Activated naive CD8-positive, alpha-beta T cell treated with anti-CD3 and anti-CD28 coated beads, Interleukin-2, amount 10 ng/mL, durations not matched to agents 7 days and 5 days (primary cell): ENCODE measurements around the gene UNC45A. TPM values are rescaled to one million over a fixed set of nuclear protein-coding genes. Genes with fewer than 3 reads are reported as not detected.
"Not testable (repeated sequence)": the region's sequence is repeated elsewhere in the genome, so short reads cannot be mapped to it uniquely, and the experiment has no call there.

ENCODE experiments used
- ATAC-seq: fragments of 150-1000 bp; cut with Tn5 transposase; one replicate; pipeline ENCODE4 v1.10.0; 2021; ENCODE audit warnings: low read depth, moderate library complexity
- POLR2A ChIA-PET: fragments of 350-600 bp; sonication (Branson Sonifier 250); formaldehyde crosslinking; loops from one replicate; lab custom pipeline; 2021; ENCODE audit warnings: antibody characterized with exemption; lab: Charles Lee
- DNase-seq: peaks from one replicate; pipeline ENCODE4 v3.0.0; 2021
- H3K27ac Mint-ChIP-seq: one replicate; pipeline ENCODE4 v1.8.0; 2022; ENCODE audit warnings: mild to moderate bottlenecking, mixed read lengths
- H3K27me3 Mint-ChIP-seq: one replicate; pipeline ENCODE4 v1.8.0; 2022; ENCODE audit warnings: mild to moderate bottlenecking, moderate library complexity, mixed read lengths
- H3K36me3 Mint-ChIP-seq: one replicate; pipeline ENCODE4 v1.8.0; 2021; ENCODE audit warnings: mild to moderate bottlenecking, mixed read lengths
- H3K4me1 Mint-ChIP-seq: one replicate; pipeline ENCODE4 v1.8.0; 2021; ENCODE audit warnings: mixed read lengths
- H3K4me3 Mint-ChIP-seq: one replicate; pipeline ENCODE4 v1.8.0; 2022; ENCODE audit warnings: mild to moderate bottlenecking, moderate library complexity, mixed read lengths
- H3K9me3 Mint-ChIP-seq: one replicate; pipeline ENCODE4 v1.8.0; 2021; ENCODE audit warnings: mixed read lengths
- total RNA-seq, 2 experiments: library from RNA; stranded (reverse); gene quantifications; one replicate each; pipeline ENCODE4 v1.2.3, GENCODE V29; 2021

The UNC45A gene
- total RNA-seq, 2 experiments from 2014 or later, result 77.9 to 78.6 TPM

- H3K27me3 Mint-ChIP-seq, result no peaks in the 10 kb centered on the region
- no peak overlapping the region for H3K27ac Mint-ChIP-seq
- no peaks in the 10 kb centered on the region for H3K9me3 Mint-ChIP-seq
- peaks cover 20% of the 10 kb centered on the region for H3K4me1 Mint-ChIP-seq
- POLR2A ChIA-PET, result interaction anchor here (1.6 to 7.0 kb wide), 2 partner anchors 16 to 26 kb away, joined by 4 to 141 read pairs; partner anchors contain the start of genes HDDC3 and UNC45A
- no peak overlapping the region for H3K4me3 Mint-ChIP-seq
- no peak for DNase-seq
- ATAC-seq, result no peak
- peaks cover 15% of the 10 kb centered on the region for H3K36me3 Mint-ChIP-seq
These were observed 28.8 kb upstream of the UNC45A start for GRCh38 chr15:90906181-90906849.

GRCh38 chr15:90907051-90907660 lies 27.9 kb upstream of the UNC45A start:
- H3K4me1 Mint-ChIP-seq, result peaks cover 12% of the 10 kb centered on the region
- no peak overlapping the region for H3K4me3 Mint-ChIP-seq
- no peaks in the 10 kb centered on the region for H3K27me3 Mint-ChIP-seq
- ATAC-seq, result no peak
- no peak for DNase-seq
- H3K36me3 Mint-ChIP-seq, result peaks cover 16% of the 10 kb centered on the region
- no peak overlapping the region for H3K27ac Mint-ChIP-seq
- POLR2A ChIA-PET, result interaction anchor here (7.0 kb wide), 1 partner anchor 25 kb away, joined by 141 read pairs; the partner anchor contains the start of genes HDDC3 and UNC45A
- H3K9me3 Mint-ChIP-seq, result no peaks in the 10 kb centered on the region

GRCh38 chr15:90907838-90908507 lies 27.1 kb upstream of the UNC45A start:
- no peak overlapping the region for H3K27ac Mint-ChIP-seq
- no peak for ATAC-seq
- POLR2A ChIA-PET, result no interaction called here
- no peak overlapping the region for H3K4me3 Mint-ChIP-seq
- no peaks in the 10 kb centered on the region for H3K27me3 Mint-ChIP-seq
- H3K4me1 Mint-ChIP-seq, result peaks cover 11% of the 10 kb centered on the region
- peaks cover 16% of the 10 kb centered on the region for H3K36me3 Mint-ChIP-seq
- DNase-seq, result no peak
- H3K9me3 Mint-ChIP-seq, result no peaks in the 10 kb centered on the region

- POLR2A ChIA-PET, ATAC-seq, H3K9me3 Mint-ChIP-seq, DNase-seq, H3K4me3 Mint-ChIP-seq, H3K27ac Mint-ChIP-seq, H3K4me1 Mint-ChIP-seq, H3K27me3 Mint-ChIP-seq: not testable (repeated sequence)
- H3K36me3 Mint-ChIP-seq, result peaks cover 16% of the 10 kb centered on the region
These were observed 25.6 kb upstream of the UNC45A start for GRCh38 chr15:90909449-90909848.

GRCh38 chr15:90909976-90910375 lies 25.1 kb upstream of the UNC45A start:
- peaks cover 3% of the 10 kb centered on the region for H3K4me1 Mint-ChIP-seq
- no peak overlapping the region for H3K4me3 Mint-ChIP-seq
- peaks cover 16% of the 10 kb centered on the region for H3K36me3 Mint-ChIP-seq
- no peaks in the 10 kb centered on the region for H3K9me3 Mint-ChIP-seq
- ATAC-seq, result no peak
- POLR2A ChIA-PET, result interaction anchor here (1.2 kb wide), 1 partner anchor 12 kb away, joined by 3 read pairs; no protein-coding TSS in a partner anchor
- DNase-seq, result no peak
- no peaks in the 10 kb centered on the region for H3K27me3 Mint-ChIP-seq
- H3K27ac Mint-ChIP-seq, result no peak overlapping the region

- H3K36me3 Mint-ChIP-seq, result peaks cover 12% of the 10 kb centered on the region
- no peaks in the 10 kb centered on the region for H3K27me3 Mint-ChIP-seq
- ATAC-seq (no peak), DNase-seq (no peak)
- no peaks in the 10 kb centered on the region for H3K9me3 Mint-ChIP-seq
- POLR2A ChIA-PET, result interaction anchor here (1.2 kb wide), 1 partner anchor 11 kb away, joined by 3 read pairs; no protein-coding TSS in a partner anchor
- H3K27ac Mint-ChIP-seq, result no peak overlapping the region
- H3K4me1 Mint-ChIP-seq, result peaks cover 5% of the 10 kb centered on the region
- H3K4me3 Mint-ChIP-seq, result no peak overlapping the region
These were observed 24.4 kb upstream of the UNC45A start for GRCh38 chr15:90910441-90911301.

- Mint-ChIP-seq H3K9me3 (no peaks in the 10 kb centered on the region), H3K36me3 (peaks cover 8% of the 10 kb centered on the region), H3K27me3 (no peaks in the 10 kb centered on the region), H3K4me1 (peaks cover 2% of the 10 kb centered on the region), H3K4me3 (no peak overlapping the region), H3K27ac (no peak overlapping the region)
- POLR2A ChIA-PET, result no interaction called here
- ATAC-seq (no peak), DNase-seq (no peak)
These were observed 23.8 kb upstream of the UNC45A start for GRCh38 chr15:90911302-90911623.

- ATAC-seq (no peak), DNase-seq (no peak)
- H3K4me3 Mint-ChIP-seq, result no peak overlapping the region
- H3K4me1 Mint-ChIP-seq, result peaks cover 2% of the 10 kb centered on the region
- H3K27ac Mint-ChIP-seq, result no peak overlapping the region
- H3K9me3 Mint-ChIP-seq, result no peaks in the 10 kb centered on the region
- peaks cover 11% of the 10 kb centered on the region for H3K36me3 Mint-ChIP-seq
- H3K27me3 Mint-ChIP-seq, result no peaks in the 10 kb centered on the region
- POLR2A ChIA-PET, result interaction anchor here (3.3 kb wide), 1 partner anchor 9 kb away, joined by 17 read pairs; the partner anchor contains the start of gene MAN2A2
These were observed 22.9 kb upstream of the UNC45A start for GRCh38 chr15:90911906-90912769.

GRCh38 chr15:90912770-90913075 lies 22.4 kb upstream of the UNC45A start:
- H3K27me3 Mint-ChIP-seq, result no peaks in the 10 kb centered on the region
- H3K27ac Mint-ChIP-seq, result no peak overlapping the region
- DNase-seq (no peak), ATAC-seq (no peak)
- POLR2A ChIA-PET, result interaction anchor here (3.3 kb wide), 1 partner anchor 10 kb away, joined by 17 read pairs; the partner anchor contains the start of gene MAN2A2
- H3K9me3 Mint-ChIP-seq, result no peaks in the 10 kb centered on the region
- peaks cover 2% of the 10 kb centered on the region for H3K4me1 Mint-ChIP-seq
- peaks cover 13% of the 10 kb centered on the region for H3K36me3 Mint-ChIP-seq
- no peak overlapping the region for H3K4me3 Mint-ChIP-seq

- Mint-ChIP-seq H3K9me3 (no peaks in the 10 kb centered on the region), H3K4me3 (no peak overlapping the region), H3K27me3 (no peaks in the 10 kb centered on the region), H3K4me1 (peaks cover 2% of the 10 kb centered on the region), H3K36me3 (peaks cover 14% of the 10 kb centered on the region), H3K27ac (no peak overlapping the region)
- ATAC-seq (no peak), DNase-seq (no peak)
- POLR2A ChIA-PET, result interaction anchor here (0.7 to 3.3 kb wide), 2 partner anchors 10 to 18 kb away, joined by 3 to 17 read pairs; partner anchors contain the start of genes HDDC3 and MAN2A2
These were observed 21.6 kb upstream of the UNC45A start for GRCh38 chr15:90913398-90913944.

- POLR2A ChIA-PET, result interaction anchor here (0.7 to 3.3 kb wide), 2 partner anchors 11 to 17 kb away, joined by 3 to 17 read pairs; partner anchors contain the start of genes HDDC3 and MAN2A2
- Mint-ChIP-seq H3K4me1 (peaks cover 2% of the 10 kb centered on the region), H3K27ac (no peak overlapping the region), H3K27me3 (no peaks in the 10 kb centered on the region), H3K9me3 (no peaks in the 10 kb centered on the region), H3K4me3 (no peak overlapping the region), H3K36me3 (peaks cover 17% of the 10 kb centered on the region)
- ATAC-seq, result no peak
- DNase-seq, result no peak
These were observed 20.6 kb upstream of the UNC45A start for GRCh38 chr15:90914305-90915080.
